Stimulated activated naive CD4-positive, alpha-beta T cell treated with Interleukin-2 at 50 U/mL for 16 hours (primary cell): ENCODE data around the gene GID4.

Source experiments
- DNase-seq: peaks from one replicate; lab custom pipeline; 2025; lab: John Stamatoyannopoulos, UW

GID4 gene

DNA sequence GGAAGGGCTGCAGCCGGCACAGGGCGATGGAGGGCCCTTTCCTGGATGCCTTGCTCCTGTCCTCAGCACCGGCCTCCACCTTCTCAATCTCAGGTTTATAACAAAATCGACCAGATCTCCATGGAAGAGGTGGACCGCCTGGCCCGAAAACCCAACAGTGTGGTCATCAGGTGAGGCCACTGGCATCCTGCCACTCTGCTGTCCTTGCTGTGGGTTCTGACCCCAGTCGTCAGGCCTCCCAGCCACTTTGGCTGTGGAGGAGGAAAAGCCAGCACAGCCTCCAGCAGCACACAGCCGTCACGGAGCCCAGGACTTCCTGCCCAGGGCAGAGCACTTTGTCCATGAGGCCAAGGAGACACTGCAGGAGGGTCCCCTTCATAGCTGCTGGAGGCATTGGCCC lies 62.6 kb downstream of the GID4 start:
- DNase-seq = no peak

DNA sequence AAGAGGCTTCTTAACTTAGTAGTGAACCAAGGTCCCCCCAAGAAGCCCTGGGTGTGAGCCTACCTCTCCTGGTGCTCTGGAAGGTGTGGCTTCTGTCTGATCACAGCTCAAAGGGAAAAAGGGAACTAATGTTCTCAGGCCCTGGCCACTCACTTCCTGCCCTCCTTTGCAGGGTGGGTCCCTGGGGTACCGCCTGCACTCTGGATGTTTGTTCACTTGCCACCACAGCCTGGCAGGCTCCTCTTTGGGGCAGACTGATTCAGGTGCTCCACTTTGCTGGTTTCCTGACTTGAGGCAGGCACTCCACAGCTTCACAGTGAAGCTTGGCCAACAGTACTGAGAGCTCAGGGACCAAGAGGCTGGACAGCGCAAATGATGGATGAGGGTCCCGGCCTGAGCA lies 63.4 kb downstream of the GID4 start:
- no peak for DNase-seq

DNA sequence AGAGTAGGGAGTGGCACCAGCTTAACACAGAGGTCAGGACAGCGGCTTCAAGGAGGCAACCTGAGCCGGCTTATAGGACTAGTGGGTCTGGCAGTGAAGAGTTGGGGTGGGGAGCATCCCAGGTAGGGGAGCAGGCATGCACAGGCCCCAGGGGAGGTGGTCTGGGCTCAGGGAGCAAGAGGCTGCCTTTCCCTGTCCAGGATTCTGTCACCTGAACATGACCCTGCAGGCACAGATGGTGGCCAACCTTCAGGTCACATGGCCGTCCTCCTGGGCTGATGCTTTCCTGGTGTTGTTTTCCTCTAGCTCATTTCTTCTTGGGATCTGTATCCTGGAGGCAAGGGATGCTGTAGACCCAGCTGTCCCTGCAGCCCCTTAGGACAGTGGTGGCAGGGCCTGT lies 65.8 kb downstream of the GID4 start:
- no peak for DNase-seq

DNA sequence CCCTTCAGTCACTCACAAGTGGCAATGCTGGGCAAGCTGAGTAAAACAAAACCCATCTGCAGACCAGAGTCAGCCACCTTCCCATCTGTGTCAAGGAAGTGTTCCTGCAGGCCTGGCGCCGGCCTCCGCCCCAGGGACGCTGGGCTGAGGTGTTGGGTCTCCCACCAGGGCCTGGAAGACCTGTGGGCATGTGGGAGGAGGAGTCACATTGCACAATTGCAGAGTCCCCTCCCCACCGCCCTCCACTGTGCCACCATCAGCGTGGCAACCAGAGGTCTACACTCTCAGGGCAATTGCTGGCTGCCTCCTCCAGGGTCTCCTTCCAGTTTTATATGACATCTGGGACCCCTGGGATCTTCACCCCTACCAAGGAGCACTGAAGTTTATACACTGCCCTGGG lies 66.4 kb downstream of the GID4 start:
- DNase-seq = no peak

DNA sequence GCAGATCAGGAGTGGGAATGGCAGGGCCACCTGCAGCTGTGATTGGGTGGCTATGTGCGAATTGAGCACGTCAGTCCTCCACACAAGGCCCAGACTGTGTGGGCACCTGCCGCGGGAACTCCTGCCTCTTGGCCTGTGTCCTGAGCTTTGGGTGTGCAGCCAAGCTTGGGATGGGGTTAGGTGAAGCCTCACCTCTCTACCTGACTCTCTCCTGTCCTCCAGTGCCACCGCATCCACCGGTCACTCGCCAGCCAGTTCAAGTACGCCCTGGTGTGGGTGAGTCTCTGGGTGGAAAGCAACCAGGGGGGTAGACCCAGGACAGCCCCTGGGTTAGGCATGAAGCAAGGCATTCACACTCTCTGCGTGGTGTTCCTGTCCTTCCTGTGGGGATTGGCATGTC lies 67.0 kb downstream of the GID4 start:
- no peak for DNase-seq

DNA sequence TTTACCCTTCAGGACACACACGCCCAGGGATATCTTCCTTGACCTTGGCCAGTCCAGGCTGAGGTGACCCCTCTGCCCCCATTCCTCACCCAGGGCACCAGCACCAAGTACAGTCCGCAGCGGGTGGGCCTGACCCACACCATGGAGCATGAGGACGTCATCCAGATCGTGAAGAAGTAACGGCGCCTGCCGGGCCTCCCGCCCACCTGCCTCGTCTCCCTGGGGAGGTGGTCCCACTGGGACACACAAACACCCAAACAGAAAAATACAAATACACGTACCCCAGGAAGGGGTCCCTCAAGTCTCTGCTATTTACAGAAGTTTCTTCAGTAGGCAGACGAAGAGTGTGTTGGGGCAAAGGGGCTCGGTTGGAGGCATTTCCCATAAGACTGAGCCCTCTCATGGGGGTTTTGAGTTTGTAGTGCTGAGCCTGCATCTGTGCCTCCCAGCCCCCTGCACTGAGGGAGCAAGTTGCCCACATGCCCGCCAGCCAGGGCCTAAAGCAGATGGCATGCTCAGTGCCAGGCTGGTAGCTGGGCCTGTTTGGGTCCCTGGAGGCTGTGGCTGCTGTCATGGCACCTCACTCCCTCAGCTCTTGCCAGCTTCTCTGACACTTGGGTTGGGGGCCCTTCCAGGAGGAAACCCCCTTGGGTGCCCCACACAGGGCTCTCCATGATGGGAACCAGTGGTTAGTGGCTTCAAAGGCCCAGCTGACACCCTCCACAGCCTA lies 68.0 kb downstream of the GID4 start:
- DNase-seq = no peak

DNA sequence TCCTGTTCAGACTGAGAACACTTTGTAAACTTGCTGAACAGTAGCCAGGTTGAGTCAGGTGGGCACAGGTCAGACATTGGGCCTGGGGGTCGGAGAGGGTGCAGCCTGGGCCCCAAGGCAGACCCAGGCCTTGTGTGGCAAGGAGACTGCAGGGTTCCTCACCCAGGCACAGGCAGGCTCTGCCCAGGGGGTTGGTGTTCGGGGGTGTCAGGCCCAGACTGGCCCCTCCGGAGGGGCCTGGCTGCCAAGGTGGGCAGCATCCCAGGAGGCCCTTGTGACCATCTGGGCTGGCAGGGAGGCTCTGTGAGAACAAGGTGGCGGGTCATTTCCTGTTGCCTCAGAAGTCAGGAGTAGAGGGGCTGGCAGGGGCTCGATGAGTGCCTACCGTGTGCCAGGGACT lies 68.8 kb downstream of the GID4 start:
- no peak for DNase-seq

DNA sequence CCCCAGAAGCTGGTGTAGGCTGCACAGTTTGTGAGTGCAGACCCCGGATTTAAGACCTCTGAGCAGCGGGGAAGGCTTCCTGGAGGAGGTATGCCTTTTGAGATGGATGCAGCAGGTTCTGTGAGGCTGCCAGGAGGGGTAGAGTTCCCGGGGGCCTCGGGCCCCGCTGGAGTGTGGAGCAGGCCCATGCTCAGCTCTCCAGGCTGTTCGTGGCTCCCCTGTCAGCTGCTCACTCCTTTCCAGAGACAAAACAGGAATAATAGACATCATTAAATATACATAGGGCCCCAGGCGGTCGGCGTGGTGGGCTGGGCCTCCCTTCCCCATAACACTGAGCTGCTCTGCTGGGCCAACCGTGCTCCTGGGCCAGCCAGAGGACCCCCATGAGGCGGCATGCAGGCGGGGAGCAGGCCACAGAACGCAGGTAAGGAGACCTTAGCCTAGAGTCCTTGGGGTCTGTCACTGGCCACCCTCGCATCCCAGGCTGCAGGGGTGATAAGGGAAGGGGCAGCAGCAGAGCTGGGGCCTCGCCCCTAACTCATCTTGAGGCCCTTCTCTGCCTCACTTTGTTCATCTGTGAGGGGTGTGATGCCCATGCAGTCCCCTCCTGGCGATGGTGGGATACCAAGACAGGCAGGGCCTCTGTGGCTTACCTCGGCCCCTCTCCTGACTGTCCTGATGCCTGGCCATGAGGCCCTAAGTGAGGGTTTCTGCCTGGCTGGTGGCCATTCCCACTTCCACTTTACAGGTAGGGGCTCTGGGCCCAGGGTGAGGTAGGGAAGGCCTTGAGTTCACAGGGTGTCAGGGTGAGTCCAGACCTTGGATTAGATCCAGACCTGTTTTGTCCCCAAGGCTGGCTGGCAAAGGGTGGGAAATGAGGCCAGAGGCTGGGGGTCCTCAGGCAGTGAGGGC lies 69.4 kb downstream of the GID4 start, which contains the start of gene MYO15A:
MYO15A (plus strand) TSS at position 356 of the 912 bp plus-strand sequence. CDS start 10,045 bp downstream, outside the sequence.
- DNase-seq = no peak

DNA sequence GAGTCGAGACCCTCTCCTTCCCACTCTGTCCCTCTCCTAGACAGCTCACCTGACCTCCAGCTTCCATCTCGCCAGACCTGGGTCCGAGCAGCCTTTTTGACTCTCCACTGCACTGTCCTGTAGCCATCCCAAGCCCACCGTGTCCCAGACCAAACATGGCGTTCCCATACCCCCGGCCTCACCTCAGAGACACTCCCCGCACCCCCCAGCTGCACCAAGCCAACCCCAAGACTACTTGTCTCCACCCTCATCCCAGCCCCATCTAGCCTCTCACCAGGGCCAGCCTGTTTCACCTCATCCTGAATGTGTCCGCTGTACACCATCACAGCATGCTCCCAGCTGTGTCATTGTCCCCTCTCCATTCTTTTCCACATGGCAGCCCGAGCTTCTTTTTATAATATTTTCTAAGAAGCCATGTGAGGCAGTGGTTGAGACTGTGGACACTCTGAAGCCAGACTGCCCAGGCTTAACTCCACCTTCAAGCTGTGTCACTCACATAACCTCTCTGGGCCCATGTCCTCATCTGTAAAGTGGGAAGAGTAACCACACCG lies 70.8 kb downstream of the GID4 start:
- DNase-seq = no peak

DNA sequence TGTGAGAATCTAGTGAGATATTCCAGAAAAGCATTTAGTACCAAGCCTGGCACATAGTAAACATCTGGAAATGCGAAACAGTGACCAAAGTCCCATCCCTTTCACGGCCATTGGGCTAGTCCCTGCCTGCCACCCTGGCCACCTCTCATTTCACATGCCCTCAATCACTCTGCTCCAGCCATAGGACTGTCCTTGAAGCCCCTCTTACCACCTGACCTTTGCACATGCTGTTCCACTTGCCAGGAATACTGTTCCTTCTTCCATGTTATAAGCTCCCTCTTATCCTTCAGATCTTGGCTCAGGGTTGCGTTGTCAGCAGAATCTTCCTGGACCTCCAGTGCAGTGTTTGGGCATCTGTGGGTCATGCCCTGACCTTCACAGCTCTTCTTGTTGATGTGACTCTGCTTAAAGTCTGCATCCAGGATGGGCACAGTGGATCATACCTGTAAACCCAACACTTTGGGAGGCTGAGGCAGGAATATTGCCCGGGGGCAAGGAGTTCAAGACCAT lies 71.5 kb downstream of the GID4 start:
- no peak for DNase-seq

DNA sequence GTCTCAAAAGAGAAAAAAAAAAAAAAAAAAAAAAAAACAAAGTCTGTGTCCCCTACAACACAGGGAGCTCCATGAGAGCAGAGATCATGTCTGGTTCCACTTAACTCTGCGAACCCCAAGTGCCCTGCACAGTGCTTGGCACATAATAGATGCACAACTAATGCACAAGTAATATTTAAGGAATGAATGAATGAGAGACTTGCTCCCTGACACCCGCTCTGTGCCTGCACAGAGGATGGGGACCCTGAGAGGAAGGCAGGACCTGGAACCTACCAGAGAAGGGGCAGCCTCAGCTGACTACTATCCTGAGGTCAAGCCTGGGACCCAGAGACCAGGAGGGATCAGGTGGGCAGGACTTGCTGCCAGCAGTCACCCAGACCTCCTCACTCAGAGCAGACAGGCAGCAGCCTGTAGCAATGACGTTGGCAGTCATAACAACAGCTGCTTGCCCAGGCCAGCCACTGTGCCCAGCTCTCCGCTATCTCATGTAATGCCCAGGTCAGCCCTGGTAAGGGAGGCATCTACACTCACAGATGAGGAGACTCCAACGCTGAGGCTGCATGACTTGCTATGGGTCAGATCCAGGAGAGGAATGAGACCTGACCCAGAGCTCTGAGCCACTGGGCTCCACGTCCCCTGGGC lies 72.2 kb downstream of the GID4 start:
- DNase-seq = no peak

DNA sequence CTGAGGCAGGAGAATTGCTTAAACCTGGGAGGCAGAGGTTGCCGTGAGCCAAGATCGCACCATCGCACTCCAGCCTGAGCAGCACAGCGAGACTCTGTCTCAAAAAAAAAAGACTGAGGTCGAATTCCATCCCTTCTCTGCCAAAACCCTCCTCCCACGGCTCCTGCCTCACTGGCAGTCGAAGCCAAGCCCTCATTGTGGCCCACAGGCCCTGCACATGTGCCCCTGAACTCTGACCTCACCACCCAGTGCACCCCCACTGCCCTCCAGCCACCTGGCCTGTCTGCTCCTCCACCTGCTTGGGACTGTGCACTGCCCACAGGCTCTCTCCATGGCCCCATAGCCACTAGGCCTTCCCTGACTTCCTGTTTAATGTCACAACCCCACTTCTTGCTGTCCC lies 76.3 kb downstream of the GID4 start:
- no peak for DNase-seq

DNA sequence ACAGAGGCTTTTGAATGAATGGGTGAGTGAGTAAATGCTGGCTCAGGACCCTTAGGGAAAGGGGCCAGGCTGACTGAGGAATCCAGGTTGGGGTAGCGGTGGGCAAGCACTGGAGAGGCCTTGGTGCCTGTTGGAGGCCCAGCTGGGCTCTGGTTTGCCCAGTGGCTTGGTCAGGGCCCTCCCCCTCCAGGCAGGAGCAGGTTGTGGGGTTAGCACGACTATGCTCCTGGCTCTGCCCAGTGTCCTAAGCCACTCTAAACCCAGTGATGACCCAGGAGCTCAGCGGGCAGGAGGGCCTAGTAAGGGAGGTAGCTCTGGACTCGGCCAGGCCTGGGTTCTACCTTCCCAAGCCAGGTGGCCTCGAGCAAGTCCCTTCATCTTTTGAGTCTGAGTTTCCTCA lies 76.9 kb downstream of the GID4 start:
- no peak for DNase-seq

DNA sequence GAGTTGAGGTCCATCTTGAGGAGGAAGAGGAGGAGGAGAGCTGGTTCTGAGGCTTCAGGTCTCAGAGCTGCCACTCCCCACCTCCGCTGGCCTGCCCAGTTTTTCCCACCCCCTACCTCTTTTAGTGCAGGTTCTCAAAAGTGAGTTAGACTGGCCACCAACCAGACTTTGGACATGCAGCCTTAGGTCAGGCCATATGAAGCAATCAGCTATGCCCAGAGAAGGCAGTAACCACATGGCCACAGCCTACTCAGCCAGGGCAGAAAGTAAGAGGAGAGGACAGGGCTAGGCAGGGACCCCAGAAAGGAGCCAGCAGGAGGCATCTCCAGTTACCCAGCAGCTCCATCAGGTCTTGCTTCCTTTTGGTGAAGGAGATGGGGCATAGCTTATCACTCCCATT lies 78.3 kb downstream of the GID4 start:
- DNase-seq = no peak
